Liver (tissue), 9 donors: Measurements from ENCODE around the gene NLK. TPM values are rescaled to one million over a fixed set of nuclear protein-coding genes. Genes with fewer than 3 reads are reported as not detected.

Experiments
- DNase-seq: peaks from one replicate; pipeline ENCODE4 v3.0.0-alpha.2; 2017; ENCODE audit warnings: low spot score
- H3K27ac ChIP-seq, 2 donors: one replicate each; pipeline ENCODE4 v1.7.0; 2013; ENCODE audit warnings: inconsistent platforms in 2 of 2, low read length in 2 of 2, control low read depth in 1 of 2, low read depth in 1 of 2, mild to moderate bottlenecking in 1 of 2
- H3K27me3 ChIP-seq, 4 donors: one replicate each; pipeline versions ENCODE4 v1.6.1 to v1.7.0; 2013; ENCODE audit warnings: low read length in 3 of 4, inconsistent platforms in 1 of 4, mild to moderate bottlenecking in 1 of 4, moderate library complexity in 1 of 4; ENCODE audit not compliant: control insufficient read depth in 4 of 4, insufficient read depth in 4 of 4
- H3K36me3 ChIP-seq, 4 donors: one replicate each; pipeline versions ENCODE4 v1.6.1 to v1.7.0; 2013; ENCODE audit warnings: low read length in 3 of 4, mild to moderate bottlenecking in 3 of 4, low read depth in 1 of 4, moderate library complexity in 1 of 4; ENCODE audit not compliant: control insufficient read depth in 4 of 4, insufficient read depth in 3 of 4
- H3K4me1 ChIP-seq, 4 donors: one replicate each; pipeline versions ENCODE4 v1.6.1 to v1.7.0; 2013; ENCODE audit warnings: low read length in 3 of 4, mild to moderate bottlenecking in 3 of 4, moderate library complexity in 1 of 4; ENCODE audit not compliant: control insufficient read depth in 4 of 4, insufficient read depth in 4 of 4
- H3K4me3 ChIP-seq, 3 donors: one replicate each; pipeline versions ENCODE4 v1.6.1 to v1.7.0; 2013; ENCODE audit warnings: low read length in 3 of 3, control low read depth in 1 of 3, low read depth in 1 of 3, mild to moderate bottlenecking in 1 of 3
- H3K9ac ChIP-seq, 2 donors: one replicate each; pipeline ENCODE4 v1.7.0; 2013; ENCODE audit warnings: low read length in 2 of 2, mild to moderate bottlenecking in 2 of 2, moderate library complexity in 2 of 2, control low read depth in 1 of 2, low read depth in 1 of 2
- H3K9me3 ChIP-seq, 4 donors: one replicate each; pipeline versions ENCODE4 v1.6.1 to v1.7.0; 2013; ENCODE audit warnings: low read length in 3 of 4; ENCODE audit not compliant: control insufficient read depth in 4 of 4
- ATF3 ChIP-seq: IDR thresholded peaks from 2 replicates; pipeline ENCODE4 v1.6.1; 2016; ENCODE audit warnings: antibody characterized with exemption
- CTCF ChIP-seq: fragments of 150-350 bp; IDR thresholded peaks from 2 replicates; pipeline ENCODE4 v1.5.1; 2017; ENCODE audit warnings: improper control_type of control experiment, low read depth, low read length; ENCODE audit not compliant: missing input control
- FOXA1 ChIP-seq: IDR thresholded peaks from 2 replicates; pipeline ENCODE4 v1.6.1; 2016; ENCODE audit warnings: antibody characterized with exemption
- FOXA2 ChIP-seq: IDR thresholded peaks from 2 replicates; pipeline ENCODE4 v1.6.1; 2016; ENCODE audit warnings: antibody characterized with exemption
- GABPA ChIP-seq, 2 donors: IDR thresholded peaks in 1 of 2; conservative IDR thresholded peaks in 1 of 2; 2 replicates each; pipeline ENCODE4 v1.6.1; 2016; ENCODE audit warnings: antibody characterized with exemption in 2 of 2, mild to moderate bottlenecking in 1 of 2, moderate library complexity in 1 of 2
- HNF4A ChIP-seq, 2 donors: conservative IDR thresholded peaks; 2 replicates each; pipeline ENCODE4 v1.6.1; 2016; ENCODE audit warnings: antibody characterized with exemption in 2 of 2, mild to moderate bottlenecking in 2 of 2
- MAX ChIP-seq: IDR thresholded peaks from 2 replicates; pipeline ENCODE4 v1.6.1; 2016; ENCODE audit warnings: antibody characterized with exemption
- NR2F2 ChIP-seq: IDR thresholded peaks from 2 replicates; pipeline ENCODE4 v1.6.1; 2016; ENCODE audit warnings: antibody characterized with exemption
- RAD21 ChIP-seq, 2 donors: IDR thresholded peaks; 2 replicates each; pipeline ENCODE4 v1.6.1; 2016; ENCODE audit warnings: antibody characterized with exemption in 2 of 2, mild to moderate bottlenecking in 2 of 2
- SP1 ChIP-seq: IDR thresholded peaks from 2 replicates; pipeline ENCODE4 v1.6.1; 2018; ENCODE audit warnings: antibody characterized with exemption, mild to moderate bottlenecking
- TAF1 ChIP-seq: conservative IDR thresholded peaks from 2 replicates; pipeline ENCODE4 v1.6.1; 2016; ENCODE audit warnings: antibody characterized with exemption, mild to moderate bottlenecking
- ZBTB33 ChIP-seq: IDR thresholded peaks from 2 replicates; pipeline ENCODE4 v1.6.1; 2016; ENCODE audit warnings: antibody characterized with exemption
- WGBS: extraction: QIAGEN DNeasy Blood & Tissue Kit; methylation state at CpG from one replicate; pipeline ENCODE4 v1.1.7; 2013; 5-methylcytosine and 5-hydroxymethylcytosine counted together
- polyA plus RNA-seq, 2 donors: library from polyadenylated mRNA; stranded (reverse) in 1 of 2; unstranded in 1 of 2; fragments of 200-250 nt in 1 of 2; fragments of >200 nt in 1 of 2; fragmentation: Nextera tagmentation in 1 of 2; extraction: Ambion mirVana in 1 of 2; gene quantifications; one replicate each; pipeline versions ENCODE4 v1.2.1 to v1.2.3, GENCODE V29; 2013 to 2015
- total RNA-seq, 2 donors: library from RNA; depleted of rRNA; stranded (reverse); fragments of >200 nt; gene quantifications; one replicate each; pipeline ENCODE4 v1.2.3, GENCODE V29; 2014
- donor health status: healthy.
- donor health status: healthy.
- donor health status: healthy.
- donor health status: healthy.
- donor health status: healthy.

NLK gene
- total and polyA plus RNA-seq, 4 donors: 4.4 to 17.4 (median 9.2) TPM

GRCh38 chr17:28090551-28090950 lies 48.1 kb downstream of the NLK start:
- WGBS: 96% methylated on average over 4 of the region's 4 CpGs
- H3K4me3 ChIP-seq: no peak overlapping the region
- TF ChIP-seq ZBTB33 (no peak), TAF1 (no peak), GABPA (IDR thresholded peaks at IDR 0.05 in 1 of 2, conservative IDR thresholded peaks at IDR 0.05 in 1 of 2) (no peak), NR2F2 (no peak), CTCF (no peak), HNF4A (conservative IDR thresholded peaks at IDR 0.05) (no peak), MAX (no peak), RAD21 (IDR thresholded peaks at IDR 0.05) (no peak)

GRCh38 chr17:28092088-28092487 lies 49.6 kb downstream of the NLK start:
- no peaks in the 10 kb centered on the region for H3K36me3 ChIP-seq
- H3K9me3 ChIP-seq: no peaks in the 10 kb centered on the region
- no peak for DNase-seq
- no peak overlapping the region for H3K9ac ChIP-seq
- H3K4me1 ChIP-seq: peaks cover 0 to 11% (median 5%) of the 10 kb centered on the region in 4 donors
- no peak overlapping the region for H3K4me3 ChIP-seq
- H3K27ac ChIP-seq: no peak overlapping the region
- no peaks in the 10 kb centered on the region for H3K27me3 ChIP-seq
- no peak for TF ChIP-seq ZBTB33
- 89% methylated on average over 1 of the region's 1 CpG for WGBS

More at GRCh38 chr17:28090551-28090950, 48.1 kb downstream of the NLK start:
- Histone ChIP-seq H3K27ac (no peak overlapping the region), H3K9me3 (no peaks in the 10 kb centered on the region), H3K27me3 (no peaks in the 10 kb centered on the region), H3K4me1 (peaks cover 0 to 11% (median 5%) of the 10 kb centered on the region in 4 donors), H3K9ac (no peak overlapping the region), H3K36me3 (no peaks in the 10 kb centered on the region)
- no peak for DNase-seq

GRCh38 chr17:28093999-28094716 lies 51.7 kb downstream of the NLK start:
- Histone ChIP-seq H3K4me1 (peaks cover 0 to 11% (median 5%) of the 10 kb centered on the region in 4 donors), H3K9ac (no peak overlapping the region), H3K27ac (no peak overlapping the region), H3K36me3 (no peaks in the 10 kb centered on the region), H3K4me3 (no peak overlapping the region), H3K27me3 (no peaks in the 10 kb centered on the region), H3K9me3 (no peaks in the 10 kb centered on the region)
- no peak for TF ChIP-seq MAX
- no peak for TF ChIP-seq HNF4A (conservative IDR thresholded peaks at IDR 0.05)
- TF ChIP-seq FOXA2: no peak
- TF ChIP-seq GABPA (IDR thresholded peaks at IDR 0.05 in 1 of 2, conservative IDR thresholded peaks at IDR 0.05 in 1 of 2): no peak
- TF ChIP-seq SP1: no peak
- TF ChIP-seq ATF3: no peak
- no peak for TF ChIP-seq FOXA1
- WGBS: 68% methylated on average over 4 of the region's 4 CpGs
- DNase-seq: no peak
